HG02852 (cell line): ENCODE measurements around the gene TMEM242.
"Not testable (repeated sequence)": the region's sequence is repeated elsewhere in the genome, so short reads cannot be mapped to it uniquely, and the experiment has no call there.

Experiments
- ATAC-seq: cut with Tn5 transposase; IDR thresholded peaks from one replicate; pipeline ENCODE4 v1.9.1; 2021; ENCODE audit warnings: mild to moderate bottlenecking, moderate library complexity; ENCODE audit not compliant: unreplicated experiment

The TMEM242 gene

DNA sequence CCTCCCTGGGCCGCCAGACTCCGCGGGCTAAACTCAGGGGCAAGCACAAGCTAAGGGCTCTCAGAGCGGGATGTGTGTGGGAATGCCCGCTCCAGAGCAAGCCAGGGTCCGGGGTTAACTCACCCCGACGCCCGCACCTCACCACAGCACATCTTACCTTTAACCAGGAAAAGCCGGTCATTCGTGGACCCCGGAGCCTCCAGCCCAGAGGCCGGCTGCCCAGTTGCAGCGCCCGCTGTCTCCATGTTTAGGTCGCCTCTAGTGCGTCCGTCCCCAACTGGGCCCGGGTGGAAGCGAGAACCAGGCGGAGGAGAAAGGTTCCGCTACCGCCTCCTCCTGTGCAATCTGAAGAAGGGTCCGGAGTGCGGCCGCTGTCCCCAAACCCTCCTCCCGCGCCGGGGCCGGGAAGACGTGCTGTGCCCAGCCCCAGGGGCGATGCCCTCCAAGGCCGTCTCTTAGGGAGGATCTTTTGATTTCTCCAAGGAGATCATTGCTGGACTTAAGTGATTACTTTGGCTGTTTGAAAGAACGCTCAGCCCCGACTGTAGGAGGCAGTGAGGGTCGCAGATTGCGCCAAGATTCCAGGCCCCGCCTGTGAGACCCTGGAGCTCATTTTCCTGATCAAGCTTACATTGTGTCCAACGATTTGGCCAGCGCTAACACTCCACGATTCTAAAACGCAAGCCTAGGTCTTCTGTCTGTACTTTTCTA is at the start of gene TMEM242:
TMEM242 (minus strand) TSS at position 265 of the 711 bp plus-strand sequence; CDS start at position 245, 20 bp downstream.
- ATAC-seq = peak; percentile 91

DNA sequence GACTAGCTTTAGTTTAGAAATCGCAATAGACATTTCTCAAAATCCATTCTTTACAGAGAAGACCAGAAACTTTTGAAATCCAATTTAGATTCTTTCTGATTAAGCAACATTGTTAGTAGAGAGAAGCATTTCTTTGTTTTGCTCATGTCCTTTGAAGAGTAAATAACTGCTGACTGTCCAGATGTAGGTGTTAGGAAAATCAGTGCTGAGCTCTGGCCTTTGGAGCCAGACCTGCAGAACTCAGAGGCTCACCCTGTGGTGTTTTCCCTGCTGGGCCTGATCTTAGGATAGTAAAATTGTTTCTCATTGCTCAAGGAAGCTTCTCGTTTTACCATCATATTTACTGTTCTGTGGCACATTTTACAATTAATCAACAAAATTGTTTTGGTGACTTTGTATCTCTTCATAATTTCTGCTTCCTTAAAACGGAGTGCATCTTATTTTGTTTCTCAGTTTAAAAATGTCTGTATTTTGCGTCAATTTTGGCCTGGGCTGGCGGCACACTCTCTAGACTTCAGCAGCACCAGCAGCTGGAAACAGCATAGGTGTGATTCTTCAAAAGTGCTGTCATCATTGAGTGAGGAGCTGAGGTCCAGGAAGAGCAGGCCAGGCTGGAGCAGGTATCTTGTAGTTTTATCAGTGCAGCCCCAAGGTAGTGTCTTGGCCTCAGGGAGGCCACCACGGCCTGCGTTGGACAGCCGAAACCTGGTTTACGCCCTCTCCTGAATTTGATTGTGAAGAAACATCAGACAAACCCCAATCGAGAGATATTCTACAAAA is 49.4 kb upstream of the TMEM242 start:
- ATAC-seq = no peak

DNA sequence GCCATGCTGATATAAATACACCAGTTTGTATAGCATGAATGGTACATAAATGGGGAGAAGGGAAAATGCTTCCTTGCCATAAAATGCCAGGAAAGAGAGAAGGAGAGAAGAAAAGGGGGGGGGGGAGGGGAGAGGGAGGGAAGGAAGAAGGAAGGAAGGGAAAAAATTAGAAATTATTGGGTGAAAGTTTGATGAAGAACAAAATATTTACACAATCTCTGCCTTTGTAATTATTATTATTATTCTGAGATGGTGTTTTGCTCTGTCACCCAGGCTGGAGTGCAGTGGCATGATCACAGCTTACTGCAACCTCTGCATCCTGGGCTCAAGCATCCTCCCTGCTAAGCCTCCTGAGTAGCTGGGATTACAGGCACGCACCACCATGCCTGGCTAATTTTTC is 47.4 kb upstream of the TMEM242 start:
- ATAC-seq = no peak

DNA sequence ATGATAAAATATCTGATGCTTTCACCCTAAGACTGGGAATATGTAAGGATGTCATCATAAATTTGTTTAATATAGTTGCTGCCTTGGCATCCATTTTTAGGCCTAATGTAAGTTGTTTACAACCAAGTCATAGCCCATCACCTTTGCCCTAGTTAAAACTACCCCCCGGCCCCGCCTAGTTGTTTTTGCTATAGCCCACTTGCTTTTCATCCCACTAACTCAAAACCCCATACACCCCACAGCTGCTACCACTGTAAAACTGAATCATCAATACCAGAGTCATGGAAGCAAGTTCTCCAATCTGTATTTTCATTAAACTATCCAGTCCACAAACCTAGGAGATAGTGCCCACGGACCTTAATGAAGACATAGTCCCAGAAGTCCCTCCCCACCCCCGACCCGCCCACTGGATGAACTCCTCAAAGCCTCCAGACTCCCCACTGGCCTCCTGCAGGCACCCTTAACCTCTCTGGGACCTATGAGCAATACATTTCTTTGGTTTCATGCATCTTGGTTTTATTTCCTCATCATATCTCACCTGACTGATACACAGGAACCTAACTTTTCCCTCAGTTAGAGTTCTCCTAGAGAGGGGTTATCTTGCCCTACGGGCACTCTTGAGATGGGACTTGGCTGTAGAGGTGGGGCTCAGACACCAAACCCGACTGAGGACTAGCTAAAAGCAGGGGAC is 45.2 kb upstream of the TMEM242 start:
- no peak for ATAC-seq

DNA sequence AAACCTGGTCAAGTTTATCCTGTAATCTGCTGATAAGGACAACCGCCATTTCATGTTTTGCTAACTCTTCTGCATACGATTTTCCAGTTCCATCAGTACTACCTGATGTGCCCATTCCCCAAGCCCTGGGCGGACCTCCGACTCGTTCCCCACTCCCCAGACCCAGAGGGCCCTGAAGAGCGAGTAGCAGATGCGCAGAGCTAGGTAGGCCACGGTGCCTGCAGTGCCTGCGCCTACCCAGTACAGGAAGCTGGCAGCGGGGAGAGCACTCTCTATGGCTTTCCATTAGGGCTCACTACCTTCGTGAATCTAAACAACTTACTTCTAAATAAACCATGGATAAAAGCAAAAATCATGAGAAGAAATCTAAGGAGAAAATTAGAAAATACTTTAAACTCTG is 43.3 kb upstream of the TMEM242 start:
- no peak for ATAC-seq

DNA sequence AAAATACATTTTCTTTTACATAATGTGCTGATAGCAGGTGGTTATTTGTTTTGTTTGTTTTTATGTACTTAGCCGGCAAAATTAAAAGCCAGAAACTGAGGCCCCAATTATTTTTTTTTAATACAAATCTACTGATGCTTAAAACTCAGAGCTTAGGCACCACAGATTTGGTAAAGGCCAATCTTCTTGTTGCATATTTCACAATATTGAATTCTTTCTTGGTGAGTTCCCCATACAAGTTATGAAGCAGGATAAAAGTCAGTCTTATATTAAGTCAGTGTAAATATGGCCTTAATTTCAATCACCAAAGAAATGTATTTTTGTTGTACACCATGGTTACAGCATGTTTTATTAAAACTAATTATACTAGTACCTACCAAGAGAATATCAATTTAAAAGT is 41.4 kb upstream of the TMEM242 start:
- ATAC-seq = no peak

DNA sequence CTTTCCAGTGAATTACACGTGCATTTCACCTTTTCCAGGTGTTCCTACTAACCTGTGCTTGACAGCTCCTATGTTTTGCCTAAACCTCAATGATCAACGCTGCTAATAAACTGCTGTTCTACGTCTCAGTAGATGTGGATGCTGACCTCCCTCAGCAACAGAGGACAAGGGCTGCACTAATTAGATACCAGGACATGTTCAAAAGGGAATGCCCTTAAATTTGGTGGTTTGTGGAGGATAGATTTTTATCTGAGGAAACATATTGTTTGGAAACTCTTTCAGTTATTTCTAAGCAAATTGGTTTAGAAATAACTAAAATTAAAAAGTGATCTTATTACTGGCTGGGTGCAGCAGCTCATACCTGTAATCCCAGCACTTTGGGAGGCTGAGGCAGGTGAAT is 38.6 kb upstream of the TMEM242 start:
- ATAC-seq = no peak

DNA sequence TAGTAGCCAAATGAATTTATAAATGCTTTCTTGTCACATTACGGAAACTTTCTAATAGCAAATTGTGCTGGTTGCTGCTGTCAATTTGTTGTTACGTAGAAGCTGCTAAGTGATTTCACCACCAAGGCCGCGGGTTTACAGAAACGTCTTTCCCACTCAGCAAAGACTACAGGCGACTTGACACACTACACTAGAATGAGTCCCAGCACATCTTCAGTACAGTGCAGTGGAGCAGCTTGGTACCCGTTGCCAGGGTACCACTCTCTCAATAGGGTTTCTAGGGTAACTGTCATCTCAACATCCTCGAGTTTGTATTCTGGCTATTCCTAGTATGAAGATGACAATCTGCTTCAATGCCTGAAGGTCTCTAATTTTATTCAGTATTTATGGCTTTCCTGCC is 35.0 kb upstream of the TMEM242 start:
- ATAC-seq = no peak

DNA sequence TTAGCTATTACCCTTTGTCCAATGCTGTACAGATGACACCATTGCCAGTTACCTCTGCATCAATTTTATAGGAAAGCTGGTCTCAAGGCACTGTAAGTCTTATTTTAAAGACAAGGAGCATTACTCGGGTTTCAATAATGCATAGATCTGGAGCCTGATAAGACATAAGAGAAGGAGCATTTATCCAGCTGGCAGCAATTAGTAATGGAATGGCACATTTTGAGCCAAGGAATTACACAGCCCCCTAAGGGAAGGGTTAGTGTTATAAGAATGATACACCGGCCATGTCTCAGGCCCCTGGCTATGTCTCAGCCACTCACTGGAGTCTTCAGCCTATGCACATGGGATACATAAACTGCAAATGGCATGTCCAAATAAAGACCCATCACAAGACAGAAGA is 23.1 kb upstream of the TMEM242 start:
- no peak for ATAC-seq

DNA sequence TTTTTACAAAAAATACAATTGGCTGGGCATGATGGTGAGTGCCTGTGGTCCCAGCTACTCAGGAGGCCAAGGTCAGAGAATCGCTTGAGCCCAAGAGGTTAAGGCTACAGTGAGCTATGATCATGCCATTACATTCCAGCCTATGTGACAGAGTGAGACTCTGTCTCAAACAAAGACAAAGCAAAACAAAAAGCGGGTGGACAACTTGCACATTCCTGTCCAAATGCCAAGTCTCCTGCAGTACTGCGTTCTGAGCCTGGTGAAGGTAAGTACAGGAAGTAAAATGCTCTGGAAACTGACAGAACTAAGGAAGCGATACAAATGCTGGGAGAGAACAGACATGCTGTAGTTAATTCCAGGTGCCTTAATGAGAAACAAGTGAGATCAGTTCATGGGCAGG is 20.4 kb upstream of the TMEM242 start:
- ATAC-seq = no peak

DNA sequence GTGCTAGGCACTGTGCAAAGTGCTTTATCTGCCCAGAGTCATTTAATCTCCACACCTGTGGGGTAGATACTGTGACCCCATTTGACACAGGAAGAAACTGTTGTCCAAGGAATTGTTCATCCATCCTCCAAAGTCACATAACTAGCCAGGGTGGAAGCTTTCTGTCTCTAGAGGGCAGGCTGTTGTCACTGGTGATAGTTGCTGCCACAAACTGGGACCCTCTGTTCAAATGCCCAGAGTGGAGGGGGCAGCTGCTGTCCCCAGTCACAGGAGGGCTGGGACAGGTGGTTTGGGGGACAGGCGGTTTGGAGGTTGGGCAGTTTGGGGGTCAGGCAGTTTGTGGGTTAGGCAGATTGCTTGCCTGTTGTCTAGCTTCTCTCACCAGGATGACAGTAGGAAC is 16.1 kb upstream of the TMEM242 start:
- ATAC-seq = no peak

DNA sequence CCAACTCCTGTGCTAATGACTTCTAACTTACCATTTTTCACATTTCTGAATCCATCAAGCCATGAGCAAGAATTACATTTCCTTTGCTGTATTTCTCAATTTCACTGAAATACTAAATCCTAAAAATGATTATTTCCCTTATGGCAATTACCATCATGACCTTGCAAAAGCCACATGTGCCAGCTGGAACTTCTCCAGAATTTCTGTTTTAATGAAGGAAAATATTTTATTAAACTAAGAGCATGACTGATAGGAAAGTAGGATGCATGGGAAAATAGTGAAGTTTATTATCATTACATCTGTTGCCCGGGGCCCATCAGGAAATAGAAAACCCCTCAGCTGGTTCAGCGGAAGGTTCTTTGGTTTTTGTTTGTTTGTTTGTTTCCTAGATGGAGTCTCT is 14.4 kb upstream of the TMEM242 start:
- ATAC-seq = no peak

DNA sequence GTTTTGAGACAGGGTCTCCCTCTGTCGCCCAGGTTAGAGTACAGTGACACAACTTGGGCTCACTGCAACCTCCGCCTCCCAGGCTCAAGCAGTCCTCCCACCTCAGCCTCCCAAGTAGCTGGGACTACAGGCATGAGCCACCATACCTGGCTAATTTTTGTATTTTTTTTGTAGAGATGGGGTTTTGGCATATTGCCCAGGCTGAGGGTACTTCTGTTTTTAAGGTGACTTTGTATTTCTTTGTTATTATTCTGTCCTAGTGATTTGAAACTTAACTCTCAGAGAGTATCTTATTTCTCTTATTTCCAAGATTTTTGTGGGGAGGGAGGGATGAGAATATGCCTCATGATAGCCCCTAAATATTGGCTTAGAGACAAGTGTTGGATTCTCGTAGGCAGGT is 14.0 kb upstream of the TMEM242 start:
- not testable (repeated sequence) for ATAC-seq

DNA sequence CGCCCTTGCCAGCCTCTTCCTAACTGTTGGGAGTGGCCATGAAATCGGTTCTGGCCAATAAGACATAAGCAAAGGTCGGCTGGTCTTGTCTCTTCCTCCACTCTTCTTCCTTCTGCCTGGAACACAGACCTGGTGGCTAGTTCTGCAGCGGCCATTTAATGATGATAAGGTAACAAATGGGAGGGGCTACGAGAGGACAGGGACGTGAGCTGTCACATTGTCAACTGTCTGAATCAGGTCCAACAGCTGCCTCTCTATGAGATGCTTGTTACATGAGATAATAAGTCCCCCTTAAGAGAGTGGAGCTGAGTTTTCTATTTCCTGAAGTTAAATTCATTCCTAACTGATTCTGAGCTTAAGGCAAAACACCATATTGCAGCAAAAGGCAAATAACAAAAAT is 12.5 kb upstream of the TMEM242 start:
- no peak for ATAC-seq

DNA sequence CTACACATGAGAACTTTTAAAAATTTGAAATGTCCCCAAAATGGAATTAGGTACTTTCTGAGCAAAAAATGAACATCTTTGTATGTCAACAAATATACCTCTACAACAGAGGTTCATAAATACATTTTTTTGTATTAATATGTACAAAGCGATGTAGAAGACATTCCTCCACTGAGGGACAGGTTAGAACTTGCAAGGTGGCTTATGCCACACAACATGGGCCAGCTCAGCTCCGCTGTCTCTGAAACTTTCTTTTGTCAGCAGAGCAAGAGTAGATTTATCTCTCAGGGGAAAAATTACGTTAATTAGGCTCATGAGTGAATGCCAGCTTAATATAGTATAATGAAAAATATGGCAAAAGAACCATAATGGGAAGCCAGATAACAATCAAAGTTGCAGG is 10.6 kb upstream of the TMEM242 start:
- ATAC-seq = no peak

DNA sequence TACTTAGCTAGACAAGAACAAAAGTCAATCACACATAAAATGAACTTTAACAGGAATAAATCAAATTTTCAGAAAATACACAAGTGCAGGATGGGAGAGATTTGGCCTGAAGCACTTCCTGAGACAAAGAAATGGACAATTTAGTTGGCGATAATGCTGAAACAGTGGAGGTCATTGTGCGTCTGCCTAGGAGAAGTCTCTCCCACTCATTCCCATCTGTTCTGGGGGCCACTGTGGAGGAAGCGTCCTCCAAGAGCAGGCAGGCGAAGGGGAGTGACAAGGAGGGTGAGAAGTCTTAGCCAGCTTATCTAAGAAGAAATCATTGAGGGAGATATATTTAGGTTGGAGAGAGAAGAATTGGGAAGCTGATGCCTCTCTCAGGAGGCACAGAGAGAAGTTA is 10.2 kb upstream of the TMEM242 start:
- ATAC-seq = no peak

DNA sequence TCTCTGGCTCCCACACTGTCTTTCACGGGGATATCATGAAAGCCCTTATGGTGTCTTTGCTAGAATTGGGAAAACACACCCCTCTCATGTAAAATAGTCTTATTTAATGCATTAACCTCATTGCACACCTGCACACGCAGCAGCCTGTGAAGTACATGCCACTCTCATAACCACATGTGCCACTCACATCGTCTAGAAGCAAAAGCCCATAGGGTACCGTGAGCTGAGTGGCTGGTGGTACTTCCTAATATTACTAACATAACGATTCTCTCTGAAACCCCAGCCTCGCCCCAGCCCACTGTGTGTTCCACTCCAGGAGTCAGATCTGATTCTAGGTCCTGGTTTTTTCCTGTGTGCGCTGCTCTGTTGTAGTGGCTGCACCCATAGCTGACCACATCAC is 9.5 kb upstream of the TMEM242 start:
- no peak for ATAC-seq

DNA sequence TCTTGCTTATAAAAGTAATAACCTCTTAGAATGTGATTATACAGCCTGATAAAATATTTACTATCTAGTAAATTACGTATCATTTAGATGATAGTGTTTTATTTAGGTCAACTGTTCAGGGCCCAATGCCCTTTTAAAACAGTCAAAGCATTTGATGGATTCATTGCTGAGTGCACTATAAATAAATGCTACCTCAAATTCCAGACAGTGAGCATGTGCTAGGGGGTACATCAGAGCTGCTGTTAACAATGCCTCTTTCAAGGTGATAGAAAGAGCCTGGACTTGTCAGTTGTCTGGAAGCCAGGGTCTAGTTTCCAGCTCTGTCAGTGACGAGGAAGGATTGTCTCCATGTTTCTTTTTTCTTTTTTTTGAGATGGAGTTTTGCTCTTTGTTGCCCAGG is 7.5 kb upstream of the TMEM242 start:
- ATAC-seq = no peak

DNA sequence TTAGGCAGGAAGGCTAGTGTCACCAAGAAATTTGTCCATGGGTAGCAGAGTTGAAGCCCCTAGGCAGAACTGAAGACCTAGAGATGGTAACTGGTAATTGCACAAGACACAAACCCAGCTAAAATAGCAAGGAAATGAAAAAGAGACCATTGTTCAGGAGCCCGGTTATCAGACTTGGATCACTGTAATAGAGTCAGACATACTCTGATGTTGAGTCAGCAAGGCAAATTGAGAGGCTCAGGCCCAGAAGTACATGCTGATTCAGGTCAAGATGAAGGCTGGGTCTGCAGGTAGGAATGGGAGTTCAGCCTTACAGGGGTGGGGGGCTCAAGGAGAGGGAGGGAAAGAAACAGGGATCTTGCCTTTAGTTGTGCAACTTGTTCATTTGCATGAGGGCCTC is 6.5 kb upstream of the TMEM242 start:
- ATAC-seq = no peak

DNA sequence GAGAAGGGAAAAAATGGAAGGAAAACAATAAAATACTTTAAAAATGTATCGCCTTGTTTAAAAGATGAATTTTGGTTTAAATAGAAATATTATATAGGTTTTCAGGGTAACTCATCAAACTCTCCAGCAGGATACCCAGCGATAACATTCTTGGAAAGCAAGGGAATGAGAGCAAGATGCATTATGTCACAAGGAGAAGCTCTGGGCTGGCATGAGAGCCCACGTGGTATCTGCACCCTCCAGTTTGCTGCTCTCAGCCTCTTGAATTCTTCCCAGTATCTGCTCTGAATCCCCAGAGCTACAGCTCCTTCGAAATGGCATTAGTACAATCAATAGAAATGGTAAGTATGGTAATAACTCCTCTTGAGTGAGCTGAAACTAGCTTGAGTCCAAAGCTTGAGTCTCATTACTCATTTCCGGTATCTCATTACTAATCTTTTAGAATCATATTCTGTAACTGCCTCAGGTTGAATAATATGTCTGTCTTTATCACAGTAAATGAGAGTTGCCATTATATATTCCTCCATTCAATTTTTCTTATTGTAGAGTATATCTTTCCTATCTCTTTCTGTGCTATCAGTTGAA is 4.9 kb upstream of the TMEM242 start:
- ATAC-seq = no peak

DNA sequence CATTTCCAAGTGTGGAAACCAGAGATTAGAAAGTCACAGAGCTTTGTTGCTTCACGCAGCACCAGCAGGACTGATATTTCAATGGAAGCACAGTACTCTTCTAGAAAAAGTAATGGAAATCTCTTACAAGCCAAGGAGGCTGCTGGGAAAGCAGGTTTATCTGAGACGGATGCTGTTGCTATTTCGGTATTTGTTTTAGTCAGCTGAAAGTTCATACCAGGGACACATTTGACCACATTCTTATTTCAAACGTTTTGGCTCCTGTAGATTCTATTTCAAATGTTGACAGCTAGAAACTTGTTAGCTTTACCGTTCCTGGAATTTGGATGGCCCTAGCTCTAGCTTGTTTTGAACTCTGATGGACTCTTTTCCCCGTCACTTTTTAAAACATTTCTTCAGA is 3.7 kb upstream of the TMEM242 start:
- no peak for ATAC-seq
